NCI-H2029 (cell line): ENCODE measurements around the gene FUZ.

Experiments used
- DNase-seq: peaks from one replicate; lab custom pipeline; 2025; lab: John Stamatoyannopoulos, UW

FUZ gene

DNA sequence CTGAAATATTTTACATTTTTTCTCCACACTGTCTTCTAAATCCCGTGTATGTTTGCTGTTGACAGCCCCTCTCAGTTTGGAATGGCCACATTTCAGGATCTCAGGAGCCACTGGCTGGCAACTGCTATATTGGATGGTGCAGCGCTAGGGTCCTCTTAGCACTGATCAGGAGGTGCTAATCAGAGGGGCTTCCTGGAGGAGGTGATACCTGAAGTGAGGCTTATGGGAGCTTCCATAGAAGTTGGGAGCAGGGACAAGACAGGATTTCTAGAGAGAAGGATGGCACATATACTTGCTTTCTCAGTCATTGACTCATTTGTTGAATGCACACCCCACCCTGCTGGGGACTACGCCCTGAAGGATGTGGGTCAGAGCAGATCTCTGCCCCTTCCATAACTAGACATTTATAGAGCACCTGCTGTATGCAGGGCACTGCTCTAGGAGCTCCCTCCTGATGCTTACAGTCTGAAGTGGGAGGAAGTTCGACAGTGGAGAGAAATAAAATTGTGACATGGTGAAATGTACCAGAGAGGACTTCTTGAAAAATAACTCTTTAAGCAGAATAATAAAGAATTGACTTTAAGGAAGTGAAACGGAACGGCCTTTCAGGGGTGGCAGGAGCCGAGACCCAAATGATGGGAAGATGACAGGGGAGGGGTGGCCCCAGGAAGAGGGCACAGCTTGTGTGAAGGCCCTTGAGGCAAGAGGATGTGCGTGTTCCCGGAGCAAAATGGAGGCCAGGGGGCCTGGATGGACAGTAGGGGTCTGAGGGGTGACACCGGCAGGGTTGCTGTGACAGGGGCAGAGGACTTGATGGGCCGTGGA, 33.1 kb downstream of the FUZ start:
- DNase-seq, result no peak

- DNase-seq, result no peak
Observed at GRCh38 chr19:49776371-49776764, 36.7 kb downstream of the FUZ start.

GRCh38 chr19:49775742-49776370, 37.2 kb downstream of the FUZ start:
- no peak for DNase-seq

- DNase-seq, result no peak
Observed at GRCh38 chr19:49774969-49775368, 38.1 kb downstream of the FUZ start.

DNA sequence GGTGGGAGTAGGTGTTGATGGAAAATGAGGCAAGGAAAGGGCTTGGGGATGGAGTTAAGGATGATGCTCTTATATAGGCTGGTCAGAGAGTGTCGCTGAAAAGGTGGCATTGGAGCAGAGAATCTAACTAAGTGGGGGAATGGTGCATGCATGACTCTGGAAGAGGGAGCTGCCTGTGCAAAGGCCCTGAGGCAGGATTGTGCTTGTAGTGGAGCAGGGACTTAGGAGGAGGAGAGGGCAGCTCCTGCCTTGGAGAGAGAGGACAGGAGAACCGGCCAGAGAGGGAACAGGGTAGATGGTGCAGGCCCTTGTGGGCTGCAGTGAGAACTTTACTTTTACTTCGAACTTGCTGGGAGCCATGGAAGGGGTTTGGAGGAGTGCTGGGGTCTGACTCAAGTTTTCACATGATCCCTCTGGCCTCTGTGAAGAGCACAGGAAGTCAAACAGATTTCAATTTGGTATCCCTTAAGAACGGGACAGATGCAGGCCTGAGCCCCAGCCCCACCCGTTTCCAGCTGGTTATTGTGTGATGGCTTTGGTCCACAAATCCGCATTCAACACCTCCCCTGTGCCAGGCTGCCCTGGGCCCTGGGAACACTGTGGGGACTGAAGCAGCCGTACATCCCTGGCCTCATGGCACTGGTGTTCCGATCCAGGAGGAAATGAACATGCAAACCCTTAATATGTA, 39.3 kb downstream of the FUZ start:
- no peak for DNase-seq

GRCh38 chr19:49772850-49773432, 40.2 kb downstream of the FUZ start:
- DNase-seq, result no peak

- DNase-seq, result no peak
Observed at GRCh38 chr19:49771674-49772139, 41.4 kb downstream of the FUZ start.

DNA sequence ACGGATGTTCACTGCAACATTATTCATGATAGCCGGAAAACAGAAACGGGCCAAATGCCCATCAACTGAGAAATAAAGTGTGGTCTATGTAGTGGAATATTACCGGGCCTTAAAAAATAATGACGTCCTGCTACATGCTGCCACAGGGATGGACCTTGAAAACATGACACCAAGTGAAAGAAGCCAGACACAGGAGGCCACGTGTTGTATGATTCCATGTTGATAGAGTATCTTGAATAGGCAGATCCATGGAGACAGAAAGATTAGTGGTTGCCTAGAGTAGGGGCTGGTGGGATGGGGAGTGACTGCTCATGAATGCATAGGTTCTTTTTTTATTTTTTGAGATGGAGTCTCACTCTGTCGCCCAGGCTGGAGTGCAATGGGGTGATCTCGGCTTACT, 42.6 kb downstream of the FUZ start:
- DNase-seq, result no peak

GRCh38 chr19:49767967-49768581, 45.0 kb downstream of the FUZ start:
- DNase-seq, result no peak

DNA sequence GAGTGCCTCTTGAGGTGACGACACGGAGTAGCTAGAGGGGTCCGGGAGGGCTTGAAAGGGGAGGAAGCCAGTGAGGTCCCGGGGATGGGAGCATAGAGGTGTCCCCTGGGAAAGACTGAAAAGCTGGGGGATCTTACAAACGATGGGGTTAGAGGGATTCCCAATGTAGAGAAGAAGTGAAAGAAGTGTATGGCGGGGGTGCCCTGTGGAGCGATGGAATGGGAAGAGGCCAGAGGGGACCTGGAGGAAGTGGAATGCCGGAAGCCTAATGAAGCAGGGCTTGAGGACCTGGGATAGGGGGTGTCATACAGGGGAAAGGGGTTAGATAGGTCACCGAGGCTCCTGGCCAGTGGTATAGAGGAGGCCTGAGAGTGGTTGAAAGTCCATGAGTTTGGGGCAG, 45.7 kb downstream of the FUZ start:
- no peak for DNase-seq

DNA sequence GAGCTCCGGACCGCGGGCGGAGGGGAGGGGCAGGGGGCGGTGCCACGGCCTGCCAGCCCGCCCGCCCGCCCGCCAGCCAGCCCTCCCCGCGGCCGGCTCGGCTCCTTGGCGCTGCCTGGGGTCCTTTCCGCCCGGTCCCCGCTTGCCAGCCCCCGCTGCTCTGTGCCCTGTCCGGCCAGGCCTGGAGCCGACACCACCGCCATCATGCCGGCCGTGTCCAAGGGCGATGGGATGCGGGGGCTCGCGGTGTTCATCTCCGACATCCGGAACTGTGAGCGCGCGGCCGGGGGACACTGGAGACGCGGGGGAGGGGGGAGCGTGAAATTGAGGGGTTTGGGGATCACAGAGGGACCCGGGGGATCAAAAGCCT, 46.2 kb downstream of the FUZ start, which contains the start of gene AP2A1:
AP2A1 (plus strand) TSS at position 72 of the 370 bp plus-strand sequence; CDS start at position 205, 133 bp downstream.
- DNase-seq, result no peak

GRCh38 chr19:49766007-49766929, 46.8 kb downstream of the FUZ start:
- DNase-seq, result peak; percentile 99

DNA sequence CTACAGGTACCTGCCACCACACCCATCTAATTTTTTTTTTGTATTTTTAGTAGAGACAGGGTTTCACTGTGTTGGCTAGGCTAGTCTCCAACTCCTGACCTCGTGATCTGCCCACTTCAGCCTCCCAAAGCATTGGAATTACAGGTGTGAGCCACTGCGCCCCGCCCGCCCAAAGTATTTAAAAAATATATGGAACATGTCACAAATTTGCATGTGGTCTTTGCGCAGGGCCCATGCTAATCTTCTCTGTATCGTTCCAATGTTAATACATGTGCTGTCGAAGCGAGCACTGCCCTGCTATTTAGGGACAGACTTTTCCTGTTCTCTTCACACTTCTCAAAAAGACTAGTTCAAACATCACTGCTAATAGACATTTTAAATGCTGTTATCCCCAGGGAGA, 48.8 kb downstream of the FUZ start:
- no peak for DNase-seq

GRCh38 chr19:49763230-49763629, 49.9 kb downstream of the FUZ start, which contains the start of gene TSKS:
TSS of gene TSKS (minus strand) at chr19:49763306. CDS start at chr19:49763247, 59 bp downstream.
- no peak for DNase-seq

DNA sequence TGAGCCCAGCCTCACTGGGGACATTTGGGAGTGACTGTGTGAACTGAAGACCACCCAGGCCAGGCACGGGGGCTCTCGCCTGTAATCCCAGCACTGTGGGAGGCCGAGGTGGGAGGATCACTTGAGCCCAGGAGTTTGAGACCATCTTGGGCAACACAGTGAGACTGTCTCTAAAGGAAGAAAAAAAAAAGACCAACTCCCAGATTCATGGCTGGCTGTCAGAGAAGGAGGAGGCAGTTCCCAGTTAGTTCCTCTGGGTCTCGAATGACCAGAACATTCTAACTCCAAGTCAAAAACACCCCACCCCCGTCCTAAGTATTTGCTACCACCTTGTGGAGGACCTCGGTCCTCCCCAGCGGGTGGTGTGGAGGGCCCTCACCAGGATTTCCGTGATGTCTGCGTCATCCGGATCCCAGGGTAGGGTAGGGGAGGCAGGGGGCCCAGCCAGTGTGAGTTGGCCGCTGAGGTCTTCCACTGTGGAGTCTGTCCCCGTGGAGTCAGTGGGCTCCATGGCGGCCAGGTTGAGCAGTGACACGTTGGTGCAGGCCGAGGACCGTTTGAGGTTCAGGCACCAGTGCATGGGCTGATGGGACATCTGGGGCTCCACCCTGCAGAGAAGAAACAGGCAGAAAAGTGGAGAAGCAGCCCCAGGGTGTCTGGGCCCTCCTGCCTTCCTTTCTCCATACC, 51.3 kb downstream of the FUZ start:
- DNase-seq, result no peak

DNA sequence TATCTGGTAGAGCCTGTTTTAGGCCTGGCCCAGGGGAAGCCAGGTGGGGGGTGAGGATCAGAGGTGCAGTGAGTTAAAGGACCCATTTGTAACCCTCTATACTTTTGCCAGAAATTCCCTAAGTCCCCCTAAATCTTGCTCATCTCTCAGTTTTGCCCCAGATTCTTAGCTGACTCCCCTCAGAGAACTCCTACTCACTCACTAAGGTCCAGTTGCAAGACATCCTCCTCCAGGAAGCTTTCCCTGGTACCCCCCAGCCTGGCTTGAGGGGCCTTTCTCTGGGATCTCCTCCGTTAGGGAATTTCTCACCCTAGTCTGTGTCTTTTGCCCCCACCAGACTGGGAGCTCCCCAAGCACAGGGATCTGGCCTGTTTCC, 51.9 kb downstream of the FUZ start:
- no peak for DNase-seq

GRCh38 chr19:49758292-49758691, 54.8 kb downstream of the FUZ start:
- no peak for DNase-seq
